Myocyte (in vitro differentiated cells): Measurements from ENCODE around the gene CTDSPL. TPM values are rescaled to one million over a fixed set of nuclear protein-coding genes. Genes with fewer than 3 reads are reported as not detected.

ENCODE experiments used
- DNase-seq: peaks from one replicate; pipeline ENCODE4 v3.0.0-alpha.2; 2012; ENCODE audit warnings: low read depth
- total RNA-seq: library from RNA; depleted of rRNA; stranded (reverse); fragments of >200 nt; gene quantifications from 2 replicates; pipeline ENCODE4 v1.2.3, GENCODE V29; 2014

Gene CTDSPL
- total RNA-seq, 1 donor from 2014 or later, result 108 TPM

DNA sequence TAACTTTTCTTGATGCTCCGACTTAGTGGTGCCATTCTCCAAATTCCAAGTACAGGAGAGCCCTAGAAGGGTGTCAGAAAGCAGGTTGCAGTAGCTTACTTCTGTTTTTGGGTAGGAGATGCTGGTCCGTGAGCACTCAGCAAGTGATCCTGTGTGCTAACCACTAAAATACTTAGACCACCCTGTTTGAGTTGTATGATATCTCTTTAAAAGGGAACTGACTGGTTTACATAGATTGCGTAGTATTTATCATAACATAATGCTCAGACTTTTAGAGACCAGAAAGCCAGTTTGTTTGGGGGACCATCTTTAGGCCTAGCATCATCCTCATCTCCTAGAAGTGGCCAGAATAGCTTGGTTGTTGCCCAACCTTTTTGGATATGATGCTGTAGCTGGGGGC lies 26.7 kb downstream of the CTDSPL start:
- DNase-seq, result no peak

DNA sequence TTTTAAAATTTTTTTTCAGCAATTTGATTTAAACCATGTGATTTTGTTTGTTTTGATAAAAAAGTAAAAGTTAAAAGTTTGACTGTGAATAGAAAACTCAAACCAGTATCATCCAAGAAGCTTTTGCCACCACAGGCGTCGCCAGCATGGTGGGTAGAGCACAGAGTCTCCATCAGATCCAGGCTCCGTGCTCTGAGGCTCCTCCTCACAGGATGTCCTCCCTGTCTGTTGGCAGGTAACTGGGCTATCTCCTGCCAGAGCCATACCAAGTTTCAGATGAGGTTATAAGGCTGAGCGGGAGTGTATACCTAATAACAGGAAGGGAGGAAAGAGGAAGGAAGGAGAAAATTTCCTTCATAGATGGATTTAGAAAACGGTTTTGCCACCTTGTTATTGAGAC lies 28.8 kb downstream of the CTDSPL start:
- no peak for DNase-seq

DNA sequence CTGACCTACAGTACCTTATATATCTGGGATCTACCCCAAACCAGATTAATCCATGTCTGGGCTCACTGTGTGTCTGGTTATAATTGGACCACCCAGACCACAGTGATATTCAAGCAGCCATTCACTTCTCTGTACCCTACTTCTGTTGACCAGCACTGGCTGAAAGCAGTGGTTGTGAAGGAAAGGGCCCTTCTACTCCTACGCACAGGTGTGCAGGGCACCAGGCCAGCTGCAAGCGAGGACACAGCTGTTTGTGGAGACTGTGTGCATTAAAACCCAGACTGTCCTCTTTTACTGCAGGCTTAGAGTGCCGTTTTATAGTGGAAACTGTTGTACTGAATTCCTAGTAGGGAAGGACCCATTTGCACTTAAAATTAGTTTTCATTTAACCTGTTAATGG lies 29.5 kb downstream of the CTDSPL start:
- no peak for DNase-seq

DNA sequence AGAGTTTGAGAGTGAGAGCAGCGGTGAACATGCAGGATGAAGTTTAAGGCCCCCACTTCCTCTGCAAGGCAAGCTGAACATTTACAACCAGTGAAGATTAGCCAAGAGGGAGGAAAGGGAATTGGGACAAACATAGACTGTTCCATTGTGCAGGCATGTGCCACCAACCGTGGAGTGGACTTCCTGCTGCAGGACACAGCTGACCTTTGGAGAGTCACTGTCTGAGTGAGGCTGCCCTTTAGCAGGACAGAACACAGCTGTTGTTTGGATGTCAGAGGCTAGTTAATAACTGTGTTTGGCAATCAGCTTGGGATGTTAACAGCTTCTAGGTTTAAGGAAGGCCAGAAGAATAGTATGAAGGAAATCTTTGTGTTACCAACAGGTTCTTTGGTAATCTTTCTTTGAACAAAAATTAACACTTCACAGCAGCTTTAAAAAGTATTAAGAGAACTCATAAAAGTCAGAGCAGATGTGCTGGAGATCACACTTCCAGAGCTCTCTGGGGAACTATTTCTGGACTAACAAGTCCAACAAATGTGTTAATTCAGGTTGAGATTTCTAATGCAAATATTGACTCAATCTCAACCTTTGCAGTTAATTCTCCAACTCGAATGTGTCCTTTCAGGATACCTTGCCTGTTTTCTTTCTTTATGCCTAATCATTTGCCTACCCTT lies 31.4 kb downstream of the CTDSPL start:
- peak; percentile 83 for DNase-seq

DNA sequence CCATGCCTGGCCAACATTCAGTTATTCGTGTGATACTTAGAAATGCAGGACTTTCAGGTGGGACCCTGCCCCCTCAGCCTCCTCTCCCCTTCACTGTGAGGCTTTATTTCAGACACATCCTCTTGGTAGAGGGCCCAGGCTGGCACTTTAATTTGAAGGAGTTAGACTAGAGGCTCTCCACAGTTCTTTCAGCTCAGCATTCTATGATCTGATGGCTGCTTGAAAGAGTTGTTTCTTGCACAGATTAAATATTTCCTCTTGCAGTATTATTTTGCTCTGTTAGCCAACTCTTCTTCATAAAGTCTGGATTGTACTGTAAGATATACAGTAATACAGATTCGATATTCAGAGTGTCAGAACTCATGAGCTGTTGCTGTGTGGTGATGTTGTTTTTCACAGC lies 35.1 kb downstream of the CTDSPL start:
- no peak for DNase-seq

DNA sequence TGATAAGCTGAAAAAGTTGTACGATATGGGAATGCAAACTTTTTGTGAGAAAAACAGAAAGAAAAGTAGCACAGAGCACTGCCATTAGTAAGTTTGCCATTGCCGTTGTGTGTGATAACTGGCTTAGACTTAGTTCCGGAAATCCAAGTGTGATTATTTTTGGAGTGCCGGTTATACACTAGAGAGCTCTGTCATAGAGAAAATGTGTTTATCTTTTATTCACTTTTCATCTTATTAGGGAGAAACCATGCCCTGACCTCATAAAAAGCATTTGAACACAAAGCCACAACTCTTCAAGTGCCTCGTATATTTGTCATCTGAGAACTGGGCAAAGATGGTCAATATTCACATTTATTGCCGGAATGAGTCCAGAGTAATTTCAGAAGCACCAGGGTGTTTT lies 36.1 kb downstream of the CTDSPL start:
- no peak for DNase-seq

DNA sequence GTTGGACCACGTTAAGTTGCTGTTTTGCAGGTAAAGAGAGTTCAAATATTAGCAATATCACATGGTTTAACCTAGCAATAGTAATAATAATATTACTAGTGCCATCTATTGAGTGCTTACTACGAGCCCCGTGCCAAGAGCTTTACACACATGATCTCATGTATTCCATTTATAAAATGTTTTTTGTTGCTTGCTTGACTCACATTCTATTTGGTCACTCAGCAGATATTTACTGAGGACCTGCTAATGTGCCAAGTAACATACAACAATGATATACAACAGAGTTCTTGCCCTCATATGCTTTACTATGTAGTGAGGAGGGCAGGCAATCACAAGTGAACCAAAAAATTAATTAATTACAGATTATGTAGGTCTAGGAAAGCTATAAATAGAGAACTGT lies 36.7 kb downstream of the CTDSPL start:
- no peak for DNase-seq

DNA sequence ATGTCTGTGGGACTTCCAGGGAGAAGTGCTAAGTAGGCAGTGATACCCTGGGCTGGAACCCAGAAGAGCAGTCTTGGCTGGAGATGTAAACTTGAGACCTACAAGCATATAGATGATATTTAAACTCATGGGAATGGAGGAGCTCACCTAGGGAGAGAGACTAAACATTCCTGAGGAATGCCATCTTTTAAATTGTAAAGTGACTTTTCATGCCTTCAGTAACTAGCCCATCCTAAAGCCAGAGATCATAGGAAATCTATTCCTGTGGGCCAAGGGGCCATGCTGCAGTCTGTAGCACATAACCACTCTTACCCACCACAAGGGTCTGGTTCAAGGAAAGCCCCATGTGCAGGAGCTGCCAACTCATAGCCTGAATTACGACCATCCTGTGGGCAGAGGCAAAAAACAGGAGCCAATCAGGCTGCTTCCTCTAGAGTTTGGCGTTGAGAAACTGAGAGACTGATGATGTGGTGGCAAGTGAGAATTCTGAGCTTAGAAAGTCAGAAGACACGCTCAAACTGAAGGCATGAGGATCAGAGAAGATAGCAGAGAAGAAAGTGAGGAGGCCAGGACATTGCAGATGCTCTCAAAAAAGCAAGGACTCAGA lies 37.5 kb downstream of the CTDSPL start:
- DNase-seq, result no peak

DNA sequence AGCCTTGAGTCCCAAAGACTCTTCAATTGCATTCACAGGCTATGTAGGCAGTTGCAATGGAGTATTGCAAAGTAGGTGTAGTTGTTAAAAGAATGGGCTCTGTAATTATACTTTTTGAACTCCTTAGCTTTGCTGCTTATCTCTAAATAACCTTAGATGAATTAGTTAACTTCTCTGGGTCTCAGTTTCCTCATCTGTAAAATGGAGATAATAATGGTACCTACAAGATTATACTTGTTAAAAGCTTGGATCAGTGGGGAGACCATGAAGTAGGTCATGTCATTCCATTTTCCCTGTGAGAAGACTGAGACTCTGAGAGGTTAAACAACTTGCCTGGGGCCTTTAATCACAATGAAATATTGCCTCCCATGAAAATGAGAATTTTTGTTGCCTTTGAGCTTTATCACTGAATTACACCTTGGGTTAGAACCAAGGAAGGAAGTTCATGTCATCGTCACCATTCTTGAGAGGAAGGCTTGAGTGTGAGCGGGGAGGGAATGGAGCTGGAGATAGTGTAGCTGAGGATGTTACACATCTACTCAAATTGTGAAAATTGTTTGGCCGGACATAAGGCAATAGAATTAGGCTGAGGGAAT lies 38.1 kb downstream of the CTDSPL start:
- no peak for DNase-seq

DNA sequence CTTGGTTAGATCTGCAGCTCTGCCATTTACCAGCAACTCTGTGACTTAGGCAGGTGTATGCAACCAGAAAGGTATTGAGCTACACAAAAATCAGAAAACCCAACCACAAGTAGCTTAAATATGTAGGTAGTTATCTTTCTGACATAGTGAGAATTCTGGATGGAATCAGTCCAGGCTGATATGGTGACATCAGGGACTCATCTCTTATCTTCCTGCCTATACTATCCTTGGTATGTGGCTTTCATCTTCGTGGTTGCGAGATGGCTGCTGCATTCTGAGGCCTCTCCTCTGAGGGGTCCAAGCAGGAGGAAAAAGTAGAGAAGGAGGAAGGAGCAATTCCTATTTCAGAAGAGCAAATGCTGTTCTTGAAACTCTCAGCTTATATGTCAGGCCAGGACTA lies 40.0 kb downstream of the CTDSPL start:
- no peak for DNase-seq

DNA sequence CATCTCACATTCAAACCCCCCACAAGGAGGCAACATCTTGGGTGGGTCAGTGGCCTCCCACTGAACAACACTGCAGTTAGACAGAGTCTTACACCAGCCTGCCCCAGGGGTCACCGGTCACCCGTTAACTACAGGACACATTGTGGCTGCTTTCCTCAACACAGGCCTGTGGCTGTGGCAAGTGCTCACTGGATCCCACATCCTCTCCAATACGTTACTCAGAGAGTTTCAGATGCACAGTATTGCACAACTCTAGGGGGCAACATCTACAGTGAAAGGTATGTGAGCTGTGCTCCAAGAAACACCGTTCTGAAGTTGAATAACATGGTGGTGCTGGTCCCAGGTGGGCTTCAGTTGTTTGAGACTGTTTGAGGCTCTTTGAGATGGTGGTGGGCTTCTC lies 41.0 kb downstream of the CTDSPL start:
- DNase-seq, result no peak

DNA sequence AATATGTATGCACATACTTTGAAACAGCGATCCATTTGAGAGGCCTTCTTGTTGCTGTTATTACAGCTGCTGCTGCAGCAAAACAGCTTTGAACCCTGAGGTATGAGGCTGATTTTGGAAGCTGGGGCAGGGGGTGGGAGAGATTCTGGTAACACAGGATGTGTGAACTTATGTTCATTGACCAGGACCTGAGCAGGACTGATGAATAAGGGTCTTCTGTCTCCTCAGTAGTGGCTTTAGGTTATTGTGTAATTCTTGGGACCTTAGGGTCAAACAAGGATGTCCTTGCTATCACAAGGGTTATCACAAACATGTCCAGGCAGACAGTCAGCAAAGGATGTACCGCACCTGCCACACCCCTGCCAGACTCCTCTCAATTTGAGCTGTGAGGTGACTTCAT lies 41.6 kb downstream of the CTDSPL start:
- no peak for DNase-seq

DNA sequence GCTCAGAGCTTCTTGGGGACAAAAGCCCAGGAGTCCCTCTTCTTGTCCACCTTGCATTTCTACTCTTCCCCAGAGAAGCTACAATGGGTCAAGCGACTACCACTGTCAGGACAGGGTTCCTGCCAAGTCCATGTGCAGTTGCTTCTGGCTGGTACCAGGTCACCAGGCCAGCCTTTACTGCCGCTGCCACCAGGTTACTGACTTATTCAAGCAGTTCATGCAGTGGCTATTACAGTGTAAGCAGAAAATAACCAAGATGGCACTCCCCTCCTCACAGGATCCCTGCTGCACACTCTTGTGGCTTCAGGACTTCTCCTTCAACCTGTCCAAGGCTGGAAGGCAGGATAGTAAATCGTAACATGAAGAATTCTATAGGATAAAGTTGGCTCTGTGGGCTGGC lies 42.1 kb downstream of the CTDSPL start:
- DNase-seq, result no peak

DNA sequence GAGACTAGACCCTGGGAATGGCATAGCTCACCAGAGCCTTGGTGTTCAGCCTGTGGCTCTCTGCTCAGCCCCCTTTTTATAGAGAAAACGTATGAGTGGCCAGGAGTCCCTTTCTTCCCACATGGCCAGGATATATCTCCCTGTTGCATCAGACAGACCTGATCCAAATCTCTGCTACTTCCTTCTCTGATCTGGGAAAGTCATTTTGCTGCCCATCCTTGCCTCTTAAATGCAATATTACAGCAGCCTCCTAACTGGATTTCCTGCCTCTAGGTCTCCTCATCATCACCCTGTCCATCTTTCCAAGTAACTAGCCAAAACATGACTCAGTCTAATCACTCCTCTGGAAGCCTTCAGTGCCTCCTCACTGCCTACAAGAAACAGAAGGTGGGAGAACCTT lies 42.9 kb downstream of the CTDSPL start:
- no peak for DNase-seq

DNA sequence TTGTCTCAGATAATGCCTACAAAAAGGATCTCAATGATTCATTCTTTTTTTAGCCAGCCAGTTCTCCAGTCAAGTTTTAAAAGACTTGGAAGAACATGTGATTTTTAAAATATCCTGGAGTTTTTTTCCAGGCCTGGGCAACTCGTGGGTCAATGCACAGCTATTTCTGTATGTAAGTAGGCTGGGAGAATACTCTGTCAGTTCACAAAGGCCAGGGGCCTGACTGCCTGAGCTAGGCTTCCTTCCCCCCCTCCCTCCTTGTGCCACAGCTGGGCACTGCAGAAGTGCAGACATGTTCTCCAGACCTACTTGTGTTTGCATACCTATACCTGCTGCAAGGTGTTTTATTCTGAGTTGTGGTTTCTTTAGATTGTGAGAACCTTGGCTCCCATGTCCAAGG lies 43.7 kb downstream of the CTDSPL start:
- no peak for DNase-seq

DNA sequence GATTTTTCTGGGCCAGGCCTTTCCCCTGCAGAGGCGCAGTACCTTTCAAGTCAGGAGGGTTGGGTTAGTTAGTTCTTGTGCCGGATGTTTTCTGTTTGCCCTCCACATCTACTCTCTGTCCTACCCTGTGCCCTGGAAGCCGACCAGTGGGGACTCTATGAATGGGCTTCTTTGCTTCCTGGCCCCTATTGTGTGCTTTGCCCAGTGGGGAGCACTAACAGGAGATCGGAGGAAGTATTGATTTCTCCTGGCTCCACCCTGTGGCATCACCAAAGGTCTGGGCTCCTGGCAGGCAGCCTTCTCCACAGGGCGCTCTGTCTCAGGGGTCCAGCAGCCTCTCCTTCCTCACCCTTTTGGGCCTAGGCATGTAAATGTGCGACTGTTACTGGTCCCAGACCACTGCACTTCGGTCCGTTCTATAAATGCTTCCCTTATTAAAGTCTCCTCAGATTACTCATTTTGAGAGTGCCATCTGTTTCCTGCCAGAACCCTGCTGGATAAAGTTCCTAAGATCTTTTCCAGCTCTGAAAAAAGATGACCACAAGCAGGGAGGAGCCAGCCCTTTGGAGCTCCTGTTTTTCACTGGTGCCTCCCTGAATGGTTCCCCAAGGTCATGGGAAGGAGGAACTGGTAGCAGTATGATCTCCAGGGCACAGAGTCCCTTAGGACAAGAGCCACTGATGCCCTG lies 44.5 kb downstream of the CTDSPL start:
- DNase-seq, result peak; percentile 94

DNA sequence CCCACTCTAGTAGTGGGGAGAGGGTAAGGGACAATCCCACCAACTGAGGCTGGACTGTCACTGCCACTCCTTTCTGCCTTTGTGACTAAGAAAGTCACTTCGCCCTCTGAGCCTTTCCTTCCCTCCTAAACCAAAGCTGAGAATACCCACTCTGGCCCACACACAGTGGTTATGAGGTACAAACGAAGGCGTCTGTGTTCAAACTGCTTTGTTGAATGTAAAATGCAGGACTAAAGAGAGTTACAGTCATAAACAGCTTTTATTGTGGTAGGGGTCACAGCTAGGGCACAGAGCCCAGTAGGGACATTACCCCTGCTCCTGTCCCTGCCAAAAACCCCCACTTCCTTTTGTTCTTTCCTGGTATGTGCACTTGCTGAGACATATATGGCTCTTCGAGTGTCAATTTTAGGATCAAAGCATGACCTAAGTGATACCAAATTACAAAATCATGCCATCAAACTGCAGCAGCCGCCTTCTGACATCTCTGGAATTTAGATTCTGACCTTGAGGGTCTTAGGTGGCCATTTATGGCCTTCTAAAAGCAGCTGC lies 45.1 kb downstream of the CTDSPL start:
- DNase-seq, result peak; percentile 54

DNA sequence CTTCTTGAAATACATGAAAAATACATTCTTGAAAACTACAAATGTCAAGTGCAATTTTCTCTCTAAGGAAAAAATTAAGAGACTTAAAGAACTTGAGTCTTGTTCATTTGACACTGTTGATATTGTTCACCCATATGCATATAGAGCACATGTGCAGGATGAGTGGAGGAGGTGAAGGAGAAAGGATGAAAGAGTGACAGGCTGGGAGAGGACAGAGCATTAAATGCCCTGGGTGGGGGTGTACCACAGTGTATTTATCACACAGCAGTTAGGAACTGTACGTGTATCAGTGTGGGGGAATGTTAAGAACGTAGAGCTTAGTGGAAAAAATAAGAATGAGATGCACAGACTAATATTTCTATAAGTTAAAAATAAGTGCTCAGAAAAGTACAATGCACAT lies 45.7 kb downstream of the CTDSPL start:
- no peak for DNase-seq

DNA sequence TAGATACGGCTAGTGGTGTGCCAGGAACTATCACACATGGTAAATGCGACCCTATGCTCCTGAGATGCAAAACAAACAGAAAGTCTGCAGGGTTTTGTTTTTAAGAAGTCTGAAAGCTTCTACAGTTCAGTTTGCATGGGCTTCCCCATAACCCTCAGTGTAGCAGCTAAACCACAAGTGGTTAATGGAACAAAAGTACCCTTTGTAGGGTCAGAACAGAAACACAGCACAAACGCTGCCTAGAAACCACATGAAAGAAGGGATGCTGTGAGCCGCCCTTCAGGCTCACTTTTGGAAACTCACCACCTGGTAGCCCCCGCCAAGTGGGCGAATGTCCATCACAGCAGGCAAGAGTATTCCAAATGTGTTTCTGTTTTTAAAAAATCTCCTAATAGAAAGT lies 46.2 kb downstream of the CTDSPL start:
- peak; percentile 70 for DNase-seq

DNA sequence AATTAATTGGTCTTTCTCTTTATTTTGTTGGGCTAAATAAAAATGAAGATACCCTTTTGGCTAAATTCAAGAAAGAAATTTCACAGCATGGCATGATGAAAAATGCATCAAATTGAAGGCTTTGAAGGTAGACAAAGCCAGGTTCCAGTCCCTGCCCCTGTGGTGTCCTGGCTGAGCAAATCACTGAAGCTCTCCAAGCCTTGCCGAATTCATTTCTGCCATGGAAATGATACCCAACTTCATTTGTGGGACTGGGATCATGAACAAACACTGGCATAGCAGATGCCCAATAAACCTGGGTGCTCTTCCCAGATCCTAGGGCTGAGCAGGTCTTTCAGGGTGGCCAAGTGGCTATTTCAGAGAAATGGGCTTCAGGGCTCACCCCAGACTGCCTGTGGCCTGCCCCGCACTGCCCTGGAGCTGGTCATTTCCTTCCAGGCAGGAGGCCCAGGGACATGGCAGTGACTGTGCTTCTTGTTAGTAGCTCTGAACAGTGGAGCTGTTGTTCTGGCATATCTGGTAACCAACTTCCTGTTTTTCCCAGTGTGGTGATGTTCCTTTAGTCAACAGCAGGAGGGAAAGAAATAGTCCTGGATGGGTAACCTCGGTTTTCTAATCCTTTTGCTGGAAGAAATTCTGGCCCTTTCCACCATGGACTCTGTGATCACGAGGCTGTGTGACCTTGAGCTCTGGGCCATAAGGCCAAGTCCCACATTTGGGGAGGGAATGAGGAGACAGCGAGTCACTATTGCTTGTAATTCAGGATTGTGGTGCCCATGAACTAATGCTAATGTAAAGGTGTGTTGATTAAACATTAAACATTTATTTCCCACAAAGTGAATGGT lies 47.6 kb downstream of the CTDSPL start:
- no peak for DNase-seq
